ENCODE results near the gene PRDM16.

- TF ChIP-seq CTCF (conservative IDR thresholded peaks at IDR 0.05) (no peak), ZFX (IDR thresholded peaks at IDR 0.05) (no peak)
Measured at GRCh38 chr1:3381901-3382300, 312.9 kb downstream of the PRDM16 start.

Data from C4-2B (cell line).